ENCODE measurements around the gene NPIPB13.
"Not testable (repeated sequence)": the region's sequence is repeated elsewhere in the genome, so short reads cannot be mapped to it uniquely, and the experiment has no call there.

NPIPB13 gene

DNA sequence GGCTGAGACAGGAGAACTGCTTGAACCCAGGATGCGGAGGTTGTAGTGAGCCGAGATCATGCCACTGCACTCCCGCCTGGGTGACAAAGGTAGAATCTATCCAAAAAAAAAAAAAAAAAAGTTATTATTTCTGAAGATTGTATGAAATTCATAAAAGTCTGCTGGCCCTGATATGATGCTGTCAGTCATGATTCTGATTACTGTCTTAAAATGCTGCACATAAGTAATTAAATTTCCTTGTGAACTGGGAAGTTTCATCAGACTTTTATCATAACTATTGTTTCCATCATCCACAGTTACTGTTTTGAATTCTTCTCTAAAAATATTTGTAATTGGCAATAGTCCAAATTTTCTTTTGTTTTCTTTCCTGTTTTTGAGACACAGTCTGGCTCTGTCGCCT lies at the start of gene NPIPB13:
Gene NPIPB13 (minus strand): TSS at position 101 of the 400 bp plus-strand sequence. CDS start 2,906 bp downstream, outside the sequence.
- H3K27ac ChIP-seq (ENCODE audit: low read depth in 2 of 2, low read length in 2 of 2); H3K9me3 ChIP-seq (ENCODE audit: control insufficient read depth in 2 of 2, low read length in 2 of 2); H3K9ac ChIP-seq (ENCODE audit: low read depth in 1 of 2, low read length in 2 of 2); H3K27me3 ChIP-seq (ENCODE audit: control insufficient read depth in 2 of 2, insufficient read depth in 2 of 2, low read length in 2 of 2); H3K4me1 ChIP-seq (ENCODE audit: control insufficient read depth in 2 of 2, insufficient read depth in 2 of 2, low read length in 2 of 2); H3K4me3 ChIP-seq (ENCODE audit: low read length in 2 of 2); H3K36me3 ChIP-seq (ENCODE audit: control insufficient read depth in 2 of 2, insufficient read depth in 2 of 2, low read length in 2 of 2): not testable (repeated sequence)

DNA sequence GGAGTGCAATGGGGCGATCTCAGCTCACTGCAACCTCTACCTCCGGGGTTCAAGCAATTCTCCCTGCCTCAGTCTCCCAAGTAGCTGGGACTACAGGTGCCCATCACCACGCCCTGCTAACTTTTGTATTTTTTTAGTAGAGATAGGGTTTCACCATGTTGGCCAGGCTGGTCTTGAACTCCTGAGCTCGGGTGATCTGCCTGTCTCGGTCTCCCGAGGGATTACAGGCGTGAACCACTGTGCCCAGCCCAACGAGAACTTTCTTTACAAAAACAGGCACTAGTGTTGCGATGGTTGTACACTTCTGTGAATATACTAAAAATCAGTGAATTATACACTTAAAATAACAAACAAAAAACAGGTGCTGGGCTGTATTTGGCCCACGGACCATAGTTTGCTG lies 34.1 kb upstream of the NPIPB13 start:
- H3K9ac ChIP-seq (ENCODE audit: low read depth in 1 of 2, low read length in 2 of 2); H3K4me3 ChIP-seq (ENCODE audit: low read length in 2 of 2); H3K4me1 ChIP-seq (ENCODE audit: control insufficient read depth in 2 of 2, insufficient read depth in 2 of 2, low read length in 2 of 2); H3K9me3 ChIP-seq (ENCODE audit: control insufficient read depth in 2 of 2, low read length in 2 of 2); H3K36me3 ChIP-seq (ENCODE audit: control insufficient read depth in 2 of 2, insufficient read depth in 2 of 2, low read length in 2 of 2); H3K27me3 ChIP-seq (ENCODE audit: control insufficient read depth in 2 of 2, insufficient read depth in 2 of 2, low read length in 2 of 2): not testable (repeated sequence)
- peak overlapping the region; percentile 63 to 71 for H3K27ac ChIP-seq (ENCODE audit: low read depth in 2 of 2, low read length in 2 of 2)

- H3K9me3 ChIP-seq (ENCODE audit: control insufficient read depth in 2 of 2, low read length in 2 of 2); H3K4me3 ChIP-seq (ENCODE audit: low read length in 2 of 2); H3K27ac ChIP-seq (ENCODE audit: low read depth in 2 of 2, low read length in 2 of 2); H3K27me3 ChIP-seq (ENCODE audit: control insufficient read depth in 2 of 2, insufficient read depth in 2 of 2, low read length in 2 of 2); H3K4me1 ChIP-seq (ENCODE audit: control insufficient read depth in 2 of 2, insufficient read depth in 2 of 2, low read length in 2 of 2); H3K36me3 ChIP-seq (ENCODE audit: control insufficient read depth in 2 of 2, insufficient read depth in 2 of 2, low read length in 2 of 2); H3K9ac ChIP-seq (ENCODE audit: low read depth in 1 of 2, low read length in 2 of 2): not testable (repeated sequence)
Observed at GRCh38 chr16:30278523-30278922, 30.2 kb upstream of the NPIPB13 start.

DNA sequence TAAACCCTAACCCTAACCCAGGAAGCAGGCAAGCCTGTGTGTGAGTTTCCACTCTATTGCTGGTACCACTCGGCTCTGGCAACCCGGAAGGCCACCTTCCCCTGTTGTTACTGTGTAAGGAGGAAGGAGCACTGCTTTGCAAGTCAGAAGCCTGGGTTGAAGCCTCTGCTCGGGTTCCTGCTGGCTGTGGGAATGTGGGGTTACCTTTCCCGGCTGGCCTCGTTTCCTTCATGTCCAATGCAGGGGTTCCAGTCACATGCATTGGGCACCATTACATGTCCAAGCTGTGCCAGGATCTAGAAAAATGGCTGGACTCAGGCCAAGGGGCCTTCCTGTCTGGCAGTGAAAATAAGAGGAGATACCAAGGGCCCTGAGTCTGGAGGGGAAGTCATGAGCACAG lies 31.2 kb downstream of the NPIPB13 start:
- not testable (repeated sequence) for H3K9ac ChIP-seq (ENCODE audit: low read depth in 1 of 2, low read length in 2 of 2); H3K27me3 ChIP-seq (ENCODE audit: control insufficient read depth in 2 of 2, insufficient read depth in 2 of 2, low read length in 2 of 2); H3K4me3 ChIP-seq (ENCODE audit: low read length in 2 of 2); H3K9me3 ChIP-seq (ENCODE audit: control insufficient read depth in 2 of 2, low read length in 2 of 2); H3K27ac ChIP-seq (ENCODE audit: low read depth in 2 of 2, low read length in 2 of 2); H3K36me3 ChIP-seq (ENCODE audit: control insufficient read depth in 2 of 2, insufficient read depth in 2 of 2, low read length in 2 of 2); H3K4me1 ChIP-seq (ENCODE audit: control insufficient read depth in 2 of 2, insufficient read depth in 2 of 2, low read length in 2 of 2)

GRCh38 chr16:30211414-30211813 lies 36.9 kb downstream of the NPIPB13 start:
- not testable (repeated sequence) for H3K4me3 ChIP-seq (ENCODE audit: low read length in 2 of 2); H3K27me3 ChIP-seq (ENCODE audit: control insufficient read depth in 2 of 2, insufficient read depth in 2 of 2, low read length in 2 of 2); H3K9ac ChIP-seq (ENCODE audit: low read depth in 1 of 2, low read length in 2 of 2); H3K36me3 ChIP-seq (ENCODE audit: control insufficient read depth in 2 of 2, insufficient read depth in 2 of 2, low read length in 2 of 2); H3K27ac ChIP-seq (ENCODE audit: low read depth in 2 of 2, low read length in 2 of 2); H3K9me3 ChIP-seq (ENCODE audit: control insufficient read depth in 2 of 2, low read length in 2 of 2); H3K4me1 ChIP-seq (ENCODE audit: control insufficient read depth in 2 of 2, insufficient read depth in 2 of 2, low read length in 2 of 2)

DNA sequence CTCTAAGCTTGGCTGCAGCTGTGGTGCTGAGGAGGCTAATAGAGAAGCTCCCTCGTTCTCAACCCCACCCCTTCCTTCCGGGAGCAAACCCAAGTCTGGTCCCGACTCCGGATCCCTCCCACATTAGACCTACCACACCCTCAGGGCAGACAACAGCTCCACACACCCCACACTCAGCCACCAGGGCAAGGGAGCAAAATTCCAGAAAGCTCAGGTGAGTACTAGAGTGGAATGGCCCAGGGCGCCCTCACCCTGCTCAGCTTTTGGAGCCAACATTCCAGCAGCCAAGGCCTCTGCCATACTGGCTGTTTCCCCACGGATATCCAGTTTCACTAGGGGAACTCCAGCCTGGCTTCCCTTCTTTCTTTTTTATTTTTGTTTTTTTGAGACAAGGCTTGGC lies 39.2 kb downstream of the NPIPB13 start:
- H3K36me3 ChIP-seq (ENCODE audit: control insufficient read depth in 2 of 2, insufficient read depth in 2 of 2, low read length in 2 of 2); H3K4me1 ChIP-seq (ENCODE audit: control insufficient read depth in 2 of 2, insufficient read depth in 2 of 2, low read length in 2 of 2); H3K9me3 ChIP-seq (ENCODE audit: control insufficient read depth in 2 of 2, low read length in 2 of 2); H3K27me3 ChIP-seq (ENCODE audit: control insufficient read depth in 2 of 2, insufficient read depth in 2 of 2, low read length in 2 of 2); H3K27ac ChIP-seq (ENCODE audit: low read depth in 2 of 2, low read length in 2 of 2); H3K4me3 ChIP-seq (ENCODE audit: low read length in 2 of 2); H3K9ac ChIP-seq (ENCODE audit: low read depth in 1 of 2, low read length in 2 of 2): not testable (repeated sequence)

- not testable (repeated sequence) for H3K4me3 ChIP-seq (ENCODE audit: low read length in 2 of 2); H3K4me1 ChIP-seq (ENCODE audit: control insufficient read depth in 2 of 2, insufficient read depth in 2 of 2, low read length in 2 of 2)
Observed at GRCh38 chr16:30207063-30207704, 41.1 kb downstream of the NPIPB13 start.

GRCh38 chr16:30206252-30206651 lies 42.0 kb downstream of the NPIPB13 start:
- H3K4me3 ChIP-seq (ENCODE audit: low read length in 2 of 2), result peak overlapping the region in 1 of 2 donors; percentile 54
- H3K27me3 ChIP-seq (ENCODE audit: control insufficient read depth in 2 of 2, insufficient read depth in 2 of 2, low read length in 2 of 2); H3K9ac ChIP-seq (ENCODE audit: low read depth in 1 of 2, low read length in 2 of 2); H3K9me3 ChIP-seq (ENCODE audit: control insufficient read depth in 2 of 2, low read length in 2 of 2); H3K4me1 ChIP-seq (ENCODE audit: control insufficient read depth in 2 of 2, insufficient read depth in 2 of 2, low read length in 2 of 2); H3K36me3 ChIP-seq (ENCODE audit: control insufficient read depth in 2 of 2, insufficient read depth in 2 of 2, low read length in 2 of 2); H3K27ac ChIP-seq (ENCODE audit: low read depth in 2 of 2, low read length in 2 of 2): not testable (repeated sequence)

More at GRCh38 chr16:30207063-30207704, 41.1 kb downstream of the NPIPB13 start:
- H3K9me3 ChIP-seq (ENCODE audit: control insufficient read depth in 2 of 2, low read length in 2 of 2); H3K27ac ChIP-seq (ENCODE audit: low read depth in 2 of 2, low read length in 2 of 2); H3K9ac ChIP-seq (ENCODE audit: low read depth in 1 of 2, low read length in 2 of 2); H3K27me3 ChIP-seq (ENCODE audit: control insufficient read depth in 2 of 2, insufficient read depth in 2 of 2, low read length in 2 of 2); H3K36me3 ChIP-seq (ENCODE audit: control insufficient read depth in 2 of 2, insufficient read depth in 2 of 2, low read length in 2 of 2): not testable (repeated sequence)

DNA sequence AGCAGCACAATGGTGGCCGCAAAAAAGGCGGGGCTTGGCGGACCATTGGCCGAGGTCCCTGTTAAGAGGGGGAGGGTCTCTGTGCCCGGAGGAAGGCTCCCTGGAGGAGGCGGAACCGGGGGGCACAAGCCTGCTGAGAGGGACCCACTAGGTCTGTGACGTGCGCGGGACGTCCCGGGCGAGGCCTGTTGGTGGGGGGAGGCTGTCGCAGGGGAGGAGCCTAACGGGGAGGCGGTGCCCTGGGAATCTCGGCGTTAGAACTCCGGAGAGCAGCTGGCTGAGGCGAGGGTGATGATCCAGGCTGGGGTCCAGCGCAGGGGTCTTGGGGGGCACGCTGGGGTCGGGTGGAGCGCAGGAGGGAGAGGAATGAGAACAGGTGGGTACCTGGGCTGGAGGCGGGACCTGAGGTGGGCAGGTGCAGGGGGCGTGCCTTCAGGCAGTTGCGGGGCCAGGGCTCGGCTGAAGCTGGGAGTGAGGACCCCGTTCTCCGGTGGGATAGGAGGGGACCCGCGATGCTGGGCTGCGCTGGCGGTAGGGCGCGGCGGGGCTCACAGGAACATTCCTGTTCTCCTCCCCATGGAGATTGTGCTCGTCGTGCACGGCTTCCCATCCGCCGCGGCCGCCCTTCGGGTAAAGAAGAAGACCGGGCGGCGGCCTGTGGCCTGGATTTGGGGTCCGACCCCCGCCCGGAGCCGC lies 42.6 kb downstream of the NPIPB13 start:
- H3K36me3 ChIP-seq (ENCODE audit: control insufficient read depth in 2 of 2, insufficient read depth in 2 of 2, low read length in 2 of 2); H3K9ac ChIP-seq (ENCODE audit: low read depth in 1 of 2, low read length in 2 of 2); H3K9me3 ChIP-seq (ENCODE audit: control insufficient read depth in 2 of 2, low read length in 2 of 2); H3K27ac ChIP-seq (ENCODE audit: low read depth in 2 of 2, low read length in 2 of 2); H3K4me1 ChIP-seq (ENCODE audit: control insufficient read depth in 2 of 2, insufficient read depth in 2 of 2, low read length in 2 of 2); H3K27me3 ChIP-seq (ENCODE audit: control insufficient read depth in 2 of 2, insufficient read depth in 2 of 2, low read length in 2 of 2): not testable (repeated sequence)
- H3K4me3 ChIP-seq (ENCODE audit: low read length in 2 of 2), result peak overlapping the region; percentile 48 to 54

DNA sequence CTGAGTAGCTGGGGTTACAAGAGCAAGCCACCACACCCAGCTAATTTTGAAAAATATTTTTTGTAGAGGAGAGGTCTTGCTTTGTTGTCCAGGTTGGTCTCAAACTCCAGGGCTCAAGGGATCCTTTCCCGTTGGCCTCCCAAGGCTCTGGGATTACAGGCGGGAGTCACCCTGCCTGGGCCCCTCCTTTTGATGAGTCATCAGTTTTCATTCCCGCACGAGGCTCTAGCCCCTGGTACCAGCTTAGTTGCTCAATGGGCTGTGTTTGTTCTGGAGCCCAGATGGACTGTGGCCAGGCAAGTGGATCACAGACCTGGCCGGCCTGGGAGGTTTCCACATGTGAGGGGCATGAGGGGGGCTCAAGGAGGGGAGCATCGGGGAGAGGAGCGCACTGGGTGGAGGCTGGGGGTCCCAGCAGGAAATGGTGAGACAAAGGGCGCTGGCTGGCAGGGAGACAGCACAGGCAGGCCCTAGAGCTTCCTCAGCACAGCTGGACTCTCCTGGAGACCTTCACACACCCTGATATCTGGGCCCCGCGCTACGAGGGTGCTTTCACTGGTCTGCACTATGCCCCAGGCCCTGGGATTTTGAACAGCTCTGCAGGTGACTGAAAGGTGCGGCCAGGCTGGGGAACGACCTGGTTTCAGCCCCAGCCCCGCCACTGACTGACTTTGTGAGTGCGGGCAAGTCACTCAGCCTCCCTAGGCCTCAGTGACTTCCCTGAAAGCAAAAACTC lies 48.5 kb downstream of the NPIPB13 start:
- H3K9me3 ChIP-seq (ENCODE audit: control insufficient read depth in 2 of 2, low read length in 2 of 2); H3K4me3 ChIP-seq (ENCODE audit: low read length in 2 of 2); H3K27me3 ChIP-seq (ENCODE audit: control insufficient read depth in 2 of 2, insufficient read depth in 2 of 2, low read length in 2 of 2); H3K9ac ChIP-seq (ENCODE audit: low read depth in 1 of 2, low read length in 2 of 2); H3K4me1 ChIP-seq (ENCODE audit: control insufficient read depth in 2 of 2, insufficient read depth in 2 of 2, low read length in 2 of 2); H3K27ac ChIP-seq (ENCODE audit: low read depth in 2 of 2, low read length in 2 of 2); H3K36me3 ChIP-seq (ENCODE audit: control insufficient read depth in 2 of 2, insufficient read depth in 2 of 2, low read length in 2 of 2): not testable (repeated sequence)

All from mucosa of rectum (tissue), 2 donors.